HL-60 (cell line): ENCODE measurements around the gene MAP3K10.

Experiments used
- DNase-seq, 2 experiments: peaks; one replicate each; pipeline ENCODE4 v3.0.0-alpha.2; 2010 to 2020; ENCODE audit warnings: low read depth in 1 of 2, low spot score in 1 of 2
- H3K27ac ChIP-seq: fragments of 250-450 bp; sonication (Bioruptor Pico); replicated peaks from 2 replicates; pipeline ENCODE4 v1.5.1; 2020; ENCODE audit warnings: mild to moderate bottlenecking, moderate library complexity
- H3K27me3 ChIP-seq: fragments of 250-450 bp; sonication (Bioruptor Pico); 2 replicates; pipeline ENCODE4 v1.5.1; 2021; ENCODE audit warnings: mild to moderate bottlenecking, moderate library complexity; ENCODE audit not compliant: insufficient read depth, poor library complexity, severe bottlenecking
- H3K4me3 ChIP-seq: replicated peaks from 2 replicates; pipeline ENCODE4 v1.5.1; 2011; ENCODE audit warnings: mild to moderate bottlenecking, control low read depth, low read length; ENCODE audit not compliant: insufficient read depth
- CTCF ChIP-seq: IDR thresholded peaks from one replicate; pipeline ENCODE4 v1.5.1; 2011; ENCODE audit warnings: low read length, control low read depth, inconsistent platforms; ENCODE audit not compliant: insufficient read depth
- GABPA ChIP-seq: IDR thresholded peaks from 2 replicates; pipeline ENCODE4 v1.6.1; 2012; ENCODE audit warnings: low read depth
- POLR2AphosphoS5 ChIP-seq: IDR thresholded peaks from 2 replicates; pipeline ENCODE4 v1.6.1; 2012; ENCODE audit warnings: low read depth
- REST ChIP-seq: IDR thresholded peaks from 2 replicates; pipeline ENCODE4 v1.6.1; 2012; ENCODE audit warnings: low read depth; ENCODE audit not compliant: insufficient replicate concordance
- SPI1 ChIP-seq: IDR thresholded peaks from 2 replicates; pipeline ENCODE4 v1.6.1; 2012; ENCODE audit warnings: low read depth, mild to moderate bottlenecking, borderline replicate concordance

The MAP3K10 gene

GRCh38 chr19:40177286-40178070 is 13.7 kb upstream of the MAP3K10 start:
- Histone ChIP-seq H3K27ac (no peak overlapping the region), H3K27me3 (peaks cover 2% of the 10 kb centered on the region), H3K4me3 (no peak overlapping the region)
- TF ChIP-seq CTCF (no peak), GABPA (no peak), SPI1 (no peak), POLR2AphosphoS5 (no peak), REST (no peak)
- no peak for DNase-seq

- no peak for DNase-seq
- TF ChIP-seq GABPA: no peak
- TF ChIP-seq CTCF: no peak
- TF ChIP-seq REST: no peak
- no peak for TF ChIP-seq POLR2AphosphoS5
- no peak for TF ChIP-seq SPI1
- no peak overlapping the region for H3K4me3 ChIP-seq
- H3K27me3 ChIP-seq: peaks cover 2% of the 10 kb centered on the region
- H3K27ac ChIP-seq: no peak overlapping the region
These were observed 12.5 kb upstream of the MAP3K10 start for GRCh38 chr19:40178756-40179155.

GRCh38 chr19:40184273-40184672 is 7.0 kb upstream of the MAP3K10 start:
- no peak for TF ChIP-seq REST
- no peak for TF ChIP-seq POLR2AphosphoS5
- no peak for TF ChIP-seq CTCF
- no peak for TF ChIP-seq SPI1
- TF ChIP-seq GABPA: no peak
- H3K27ac ChIP-seq: no peak overlapping the region
- H3K4me3 ChIP-seq: no peak overlapping the region
- peaks cover 2% of the 10 kb centered on the region for H3K27me3 ChIP-seq
- no peak for DNase-seq
